Medulla oblongata (tissue), 1 donor: ENCODE data around the gene LAPTM5.
"Not testable (repeated sequence)": the region's sequence is repeated elsewhere in the genome, so short reads cannot be mapped to it uniquely, and the experiment has no call there.

ENCODE experiments used
- DNase-seq: peaks from one replicate; pipeline ENCODE4 v3.0.0-alpha.2; 2015; ENCODE audit errors: extremely low spot score

LAPTM5 gene

DNA sequence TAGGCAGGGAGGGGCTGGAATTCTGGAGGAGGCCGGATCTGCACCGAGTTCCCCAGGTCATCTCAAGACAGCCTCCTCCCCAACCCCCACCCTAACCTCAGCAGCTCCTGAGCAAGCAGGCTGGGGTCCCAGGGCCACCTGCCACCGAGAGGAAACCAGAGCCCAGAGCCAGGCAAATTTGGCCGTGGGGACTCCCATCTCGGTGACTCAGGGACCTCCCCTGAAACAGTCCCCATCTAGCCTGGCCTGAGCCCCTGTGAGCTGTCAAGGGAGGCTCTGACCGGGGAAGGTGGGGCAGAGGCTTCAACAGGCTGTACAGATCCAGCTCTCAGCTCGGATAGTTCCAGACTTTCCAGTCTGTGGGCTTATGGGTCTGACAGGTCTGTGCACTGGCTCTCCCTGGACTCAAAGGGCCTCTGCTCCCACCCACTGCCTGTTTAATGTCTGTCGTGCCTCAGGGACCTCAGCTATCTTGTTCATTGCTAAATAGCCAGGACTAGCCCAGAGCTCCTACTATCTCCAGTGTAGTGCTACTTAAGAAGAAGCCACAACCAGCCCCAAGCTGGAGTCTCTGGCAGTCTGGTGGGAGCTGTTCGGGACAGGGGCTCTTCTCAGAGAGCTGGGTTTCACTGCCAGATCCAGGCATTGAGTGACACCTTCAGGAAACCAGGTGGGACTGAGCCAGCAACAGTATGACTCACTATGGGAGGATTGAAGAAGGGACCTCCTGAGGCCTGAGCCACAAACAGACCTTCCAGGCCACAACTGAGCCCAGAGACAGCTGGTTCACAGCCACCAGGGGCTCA lies 59.8 kb downstream of the LAPTM5 start:
- DNase-seq = no peak

DNA sequence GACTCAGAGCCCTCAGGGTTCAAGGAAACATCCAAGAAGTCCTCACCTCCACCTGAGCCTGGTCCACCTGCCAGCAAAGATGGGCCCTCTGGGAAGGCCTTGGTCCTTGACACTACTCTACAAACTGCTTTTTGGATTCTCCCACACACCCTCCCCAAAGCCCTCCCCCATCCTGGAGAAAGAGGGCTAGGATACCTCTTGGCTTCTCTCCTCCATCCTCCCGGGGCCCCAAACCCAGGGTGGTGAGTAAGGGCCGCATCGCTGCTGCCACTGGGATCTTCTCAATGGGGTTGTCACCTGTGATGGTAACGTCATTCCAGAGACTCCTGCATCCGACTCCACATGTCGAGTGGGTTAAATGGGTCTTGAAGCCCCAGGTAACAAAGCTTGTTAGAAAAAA lies 60.7 kb downstream of the LAPTM5 start:
- DNase-seq = no peak

DNA sequence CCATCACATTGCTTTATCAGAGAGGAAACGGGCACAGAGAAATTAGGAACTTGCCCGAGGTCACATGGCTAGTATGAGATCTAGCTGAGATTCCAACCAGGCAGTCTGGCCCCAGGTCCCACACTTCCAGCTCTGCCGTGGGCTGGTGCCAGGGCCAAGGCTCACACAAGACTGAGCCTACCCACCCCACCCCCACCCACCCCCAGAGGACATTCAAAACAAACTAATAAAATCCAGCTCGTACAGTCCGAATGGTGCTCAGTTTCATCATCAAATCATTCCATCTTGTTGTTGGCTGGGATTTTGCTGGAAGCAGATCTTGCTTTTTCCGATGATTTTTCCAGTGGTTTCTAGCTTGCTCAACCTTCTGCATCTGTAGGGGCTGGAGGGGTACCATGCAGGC lies 62.1 kb downstream of the LAPTM5 start:
- no peak for DNase-seq

DNA sequence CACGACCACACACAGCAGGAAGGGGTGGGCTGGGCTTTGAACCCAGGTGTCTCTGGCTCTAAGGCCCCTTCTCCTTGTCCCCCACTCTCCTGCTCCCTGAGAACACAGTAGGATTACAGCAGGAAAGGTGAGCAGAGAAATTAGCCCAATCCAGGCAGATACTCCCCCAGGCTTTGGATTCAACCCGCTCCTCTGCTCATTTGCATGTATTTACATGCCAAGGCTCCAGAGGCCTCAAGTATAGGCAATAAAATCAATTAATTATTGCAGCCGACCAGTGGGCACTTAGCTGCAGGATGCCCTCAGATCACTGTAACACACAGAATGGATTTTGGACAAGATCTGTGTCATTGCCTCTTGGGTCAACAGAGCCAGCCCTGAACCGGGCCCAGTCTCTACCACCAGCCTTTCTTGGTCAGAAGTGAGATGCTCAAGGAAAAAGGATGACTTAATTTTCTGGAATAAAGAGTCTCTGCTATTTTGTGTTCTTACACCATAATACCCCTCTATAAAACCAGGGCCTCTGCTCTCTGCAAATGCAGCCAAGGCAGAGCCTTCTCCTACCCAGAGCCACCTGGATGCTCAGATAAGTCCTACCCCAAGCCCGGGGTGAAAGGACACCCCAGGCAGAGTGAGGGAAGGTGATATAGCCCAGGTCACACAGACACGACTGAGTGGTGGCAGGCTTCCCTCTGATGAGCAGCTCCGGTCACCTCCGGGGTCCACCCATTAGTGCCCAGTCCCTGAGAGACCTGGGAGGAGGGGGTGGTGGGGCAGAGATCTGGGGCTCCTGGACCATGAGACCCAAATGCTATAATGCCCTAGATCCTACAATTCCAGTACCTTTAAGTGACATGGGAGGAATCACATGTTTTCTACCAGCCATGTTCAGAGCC lies 63.0 kb downstream of the LAPTM5 start:
- no peak for DNase-seq

DNA sequence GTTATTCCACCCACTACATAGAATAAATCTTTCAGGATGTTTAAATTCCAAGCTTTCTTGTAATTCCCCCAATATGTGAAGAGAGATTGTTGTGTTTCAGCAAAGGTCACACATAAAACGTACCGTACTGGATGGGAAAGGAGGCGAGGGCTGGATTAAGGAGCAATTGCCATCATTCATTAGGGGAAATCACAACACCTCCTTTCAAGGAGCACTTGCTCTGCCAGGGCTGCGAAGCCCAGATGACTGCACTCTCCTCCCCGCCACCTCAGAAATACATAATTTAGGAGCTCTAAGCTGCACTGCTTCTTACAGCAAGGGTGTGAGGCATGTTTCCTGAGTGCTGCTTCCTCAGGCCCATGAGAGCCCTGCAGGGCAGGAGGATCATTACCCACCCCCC lies 63.8 kb downstream of the LAPTM5 start:
- no peak for DNase-seq

DNA sequence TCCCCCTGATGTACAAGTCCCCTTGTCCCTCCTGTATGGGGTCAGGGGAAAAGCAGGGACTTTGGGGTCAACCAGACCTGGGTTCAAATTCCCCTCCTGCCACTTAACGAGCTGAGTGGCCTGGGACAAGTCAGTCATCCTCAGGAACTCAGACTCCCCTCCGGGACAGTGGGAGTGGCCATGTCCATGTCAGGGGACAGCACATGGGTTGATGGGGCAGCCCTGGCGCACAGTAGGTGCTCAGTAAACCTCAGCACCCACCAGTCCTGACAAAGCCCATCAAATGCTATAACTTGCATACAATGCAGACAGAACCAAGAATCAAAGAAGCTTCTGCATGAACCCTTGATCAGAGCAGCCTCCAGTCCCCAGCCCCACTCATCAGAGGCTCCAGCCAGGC lies 64.2 kb downstream of the LAPTM5 start:
- DNase-seq = no peak

DNA sequence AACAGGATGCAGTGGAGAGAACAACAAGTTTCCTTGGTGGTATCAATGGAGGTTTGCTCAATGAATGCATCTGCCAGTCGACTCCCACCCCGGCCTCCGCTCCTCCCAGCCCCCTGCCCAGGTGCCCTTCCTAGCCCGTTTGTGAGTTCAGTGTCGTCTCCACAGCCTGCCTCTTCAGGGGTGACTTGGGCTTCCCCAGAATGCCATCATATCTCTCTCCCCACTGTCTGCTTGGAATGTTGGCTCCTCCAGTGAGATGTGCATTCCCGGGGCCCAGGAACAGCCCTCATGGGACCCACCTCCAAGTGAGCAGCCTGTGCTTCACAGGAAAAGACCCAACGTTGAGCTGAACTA lies 64.6 kb downstream of the LAPTM5 start:
- DNase-seq = no peak

DNA sequence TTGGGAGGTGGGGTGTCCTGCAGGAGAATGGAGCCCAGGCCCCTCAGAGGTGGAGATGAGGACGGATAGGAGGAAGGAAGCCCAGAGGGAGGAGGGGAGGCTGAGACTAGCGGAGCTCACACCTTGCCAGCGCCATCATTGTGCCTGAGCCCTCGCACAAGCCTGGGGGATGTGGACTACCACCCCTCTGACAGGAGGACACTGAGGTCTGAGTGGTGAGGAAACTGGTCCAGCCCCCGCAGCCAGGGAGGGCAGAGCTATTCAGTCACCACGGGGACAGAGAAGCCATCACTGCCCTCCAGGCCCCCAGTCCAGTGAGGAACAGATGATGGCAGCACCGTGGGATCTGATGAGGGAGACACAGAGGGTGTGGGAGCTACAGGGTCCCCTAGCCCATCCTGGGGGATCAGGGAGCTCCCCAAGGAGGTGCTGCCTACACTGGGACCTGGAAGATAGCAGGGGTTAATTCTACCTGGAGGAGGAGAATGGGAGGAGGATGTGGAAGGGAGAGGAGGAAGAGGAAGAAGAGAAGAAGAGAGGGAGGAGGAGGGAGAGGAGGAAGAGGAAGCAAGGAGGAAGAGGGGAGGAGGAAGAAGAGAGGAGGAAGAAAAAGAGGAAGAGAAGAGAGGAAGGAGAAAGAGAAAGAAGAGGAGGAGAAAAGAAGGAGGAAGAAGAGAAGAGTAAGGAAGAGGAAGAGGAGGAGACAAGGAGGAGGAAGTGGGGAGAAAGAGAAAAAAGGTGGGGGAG lies 65.2 kb downstream of the LAPTM5 start:
- no peak for DNase-seq

DNA sequence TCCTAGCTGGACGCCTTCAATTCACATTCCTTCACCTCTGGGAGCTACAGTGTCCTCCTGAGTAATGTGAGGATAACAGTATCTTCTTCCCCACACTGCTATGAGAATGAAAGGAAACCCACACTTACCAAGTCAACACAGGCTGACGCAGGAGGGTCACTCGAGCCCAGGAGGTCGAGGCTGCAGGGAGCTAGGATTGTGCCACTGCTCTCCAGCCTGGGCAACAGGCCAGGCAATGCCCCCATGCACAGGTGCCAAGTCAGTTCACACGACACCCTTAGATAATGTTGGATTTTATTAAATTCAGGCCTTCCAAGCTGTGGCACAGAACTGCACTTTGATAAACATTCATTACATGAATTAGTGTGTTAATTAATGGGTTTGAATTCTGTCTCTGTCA lies 66.1 kb downstream of the LAPTM5 start:
- no peak for DNase-seq

DNA sequence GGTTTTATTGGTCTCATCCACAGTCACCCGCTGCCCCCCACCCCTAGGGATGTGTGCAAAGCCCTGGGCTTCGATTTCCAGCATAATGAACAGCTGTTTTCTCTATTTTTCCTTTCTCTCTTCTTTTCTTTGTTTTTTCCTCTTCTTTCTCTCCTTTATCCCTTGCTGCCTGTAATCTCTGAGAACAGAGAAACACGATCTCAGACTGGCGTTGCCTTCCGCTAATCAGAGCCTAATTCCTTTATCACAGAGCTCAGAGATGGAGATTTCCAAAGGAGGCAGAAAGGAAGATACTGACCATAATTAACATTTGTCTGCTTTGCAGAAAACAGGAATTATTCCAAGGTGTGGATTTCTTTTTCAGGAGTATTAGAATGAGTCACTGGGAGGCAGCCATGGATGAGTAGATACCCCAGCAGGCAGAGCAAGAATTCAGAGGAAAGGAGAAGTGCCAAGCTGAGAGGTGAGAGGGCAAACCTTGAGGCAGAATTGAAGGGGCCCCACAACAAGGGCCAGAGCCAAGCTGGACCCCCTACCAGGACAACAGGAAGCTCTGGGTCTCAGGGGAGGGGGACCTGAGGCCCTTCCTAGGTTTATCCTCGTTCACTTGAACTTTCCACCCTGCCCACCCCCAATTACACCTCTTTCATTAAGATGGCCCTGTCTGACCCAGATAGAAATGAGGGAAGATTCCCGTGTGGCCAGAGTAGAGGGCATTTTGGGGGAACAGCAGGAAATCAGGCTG lies 67.5 kb downstream of the LAPTM5 start:
- DNase-seq = no peak

DNA sequence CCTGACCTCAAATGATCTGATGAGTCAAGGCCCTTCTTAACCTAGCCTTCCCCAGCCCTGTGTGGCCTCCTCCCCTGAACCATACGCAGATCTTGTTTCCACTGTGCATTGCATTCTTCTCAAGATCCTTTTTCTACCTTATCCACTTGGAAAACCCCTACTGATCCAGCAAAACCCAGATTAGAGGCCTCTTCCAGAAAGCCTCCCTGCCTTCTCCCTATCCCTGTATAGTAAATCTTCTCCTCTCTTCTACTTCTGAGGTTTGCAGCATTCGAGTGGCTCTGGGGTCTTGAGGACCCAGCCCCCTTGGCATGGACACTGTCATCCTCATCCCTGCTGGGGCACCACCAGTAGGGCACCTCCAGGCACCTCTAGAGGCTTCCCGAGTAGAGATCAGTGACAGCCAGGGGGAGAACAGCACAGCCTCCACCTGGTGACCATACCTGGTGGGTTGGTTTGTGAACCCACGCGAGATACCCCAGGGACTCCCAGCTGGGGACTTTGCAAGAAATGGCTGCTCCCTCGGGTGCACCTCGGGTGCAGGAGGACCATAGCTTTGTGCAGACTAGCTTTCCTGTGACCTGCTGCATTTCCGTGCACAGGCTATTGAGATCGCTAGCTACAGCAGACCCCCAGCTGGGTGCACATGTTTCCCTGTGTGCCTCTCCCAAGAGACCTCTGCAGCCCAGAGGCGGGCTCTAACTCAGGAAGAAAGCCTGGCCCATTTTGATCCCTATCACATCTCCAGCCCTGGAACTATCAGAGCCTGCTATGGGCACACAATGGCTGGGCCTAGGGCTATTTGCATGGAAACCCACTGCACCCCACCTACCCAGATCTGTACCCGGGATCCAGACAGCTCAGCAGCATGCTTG lies 68.4 kb downstream of the LAPTM5 start:
- DNase-seq = no peak

DNA sequence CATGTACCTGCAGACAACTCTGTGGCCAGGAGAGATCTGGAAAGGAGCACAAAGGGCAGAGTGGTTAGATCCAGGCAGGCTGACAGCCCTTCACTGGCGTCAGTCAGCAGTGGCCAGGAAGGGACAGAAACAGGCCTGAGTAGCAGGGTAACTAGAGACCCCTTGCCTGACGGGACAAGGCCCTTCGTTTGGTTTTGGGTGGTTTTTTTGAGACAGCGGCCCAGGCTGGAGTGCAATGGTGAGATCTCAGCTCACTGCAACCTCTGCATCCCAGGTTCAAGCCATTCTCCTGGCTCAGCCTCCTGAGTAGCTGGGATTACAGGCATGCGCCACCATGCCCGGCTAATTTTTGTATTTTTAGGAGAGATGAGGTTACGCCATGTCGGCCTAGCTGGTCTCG lies 69.1 kb downstream of the LAPTM5 start:
- not testable (repeated sequence) for DNase-seq

DNA sequence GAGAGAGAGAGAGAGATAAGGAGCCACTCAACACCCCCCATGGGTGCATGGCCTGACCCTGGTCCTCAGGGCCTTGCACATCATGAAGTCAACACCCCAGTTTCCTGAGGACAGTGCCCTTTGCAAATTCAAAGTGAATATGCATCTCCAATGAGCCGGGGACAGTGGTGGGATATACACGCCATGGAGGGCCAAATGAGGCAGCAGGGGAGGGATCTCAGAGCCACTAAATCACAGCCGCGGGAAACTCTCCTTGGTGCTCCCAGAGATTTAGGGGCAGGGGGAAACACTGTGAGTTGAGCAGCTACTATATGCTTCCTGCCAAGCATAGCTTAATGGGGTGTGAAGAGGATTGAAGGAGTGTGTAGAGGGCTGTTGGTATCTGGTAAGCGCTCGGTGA lies 69.7 kb downstream of the LAPTM5 start:
- no peak for DNase-seq

DNA sequence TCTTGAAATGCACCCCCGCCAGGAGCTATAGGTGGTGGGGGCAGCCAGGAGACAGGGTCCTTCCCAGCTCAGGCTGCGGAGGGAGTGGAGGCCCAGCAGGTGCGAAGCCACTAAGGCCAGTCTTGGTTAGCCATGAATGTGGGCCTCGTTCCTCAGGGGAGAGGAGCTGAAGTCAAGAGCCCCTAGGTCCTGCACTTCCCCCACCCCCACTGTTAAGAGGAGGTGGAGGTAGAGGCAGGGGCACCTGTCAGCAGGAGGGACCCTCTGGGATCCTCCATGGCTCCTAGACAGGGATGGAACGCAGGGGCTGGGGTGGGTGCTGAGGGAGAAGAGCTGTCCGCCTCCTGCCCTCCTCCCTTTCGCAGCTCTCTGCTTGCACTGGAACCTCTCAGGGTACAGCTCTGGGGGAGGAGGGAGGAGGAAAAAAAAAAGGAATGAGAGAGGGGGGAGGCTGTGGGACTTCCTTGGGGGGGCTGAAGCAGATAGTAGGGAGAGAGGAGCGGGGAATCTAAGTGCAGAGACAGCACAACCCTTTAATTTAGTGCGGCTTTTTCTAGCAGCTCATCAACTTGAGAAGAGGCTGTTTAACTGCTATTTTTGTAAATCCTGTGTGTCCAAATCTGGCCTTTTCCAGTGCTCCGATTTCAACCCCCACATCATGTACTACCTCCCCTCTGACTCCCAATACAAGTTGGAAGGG lies 71.2 kb downstream of the LAPTM5 start:
- no peak for DNase-seq

DNA sequence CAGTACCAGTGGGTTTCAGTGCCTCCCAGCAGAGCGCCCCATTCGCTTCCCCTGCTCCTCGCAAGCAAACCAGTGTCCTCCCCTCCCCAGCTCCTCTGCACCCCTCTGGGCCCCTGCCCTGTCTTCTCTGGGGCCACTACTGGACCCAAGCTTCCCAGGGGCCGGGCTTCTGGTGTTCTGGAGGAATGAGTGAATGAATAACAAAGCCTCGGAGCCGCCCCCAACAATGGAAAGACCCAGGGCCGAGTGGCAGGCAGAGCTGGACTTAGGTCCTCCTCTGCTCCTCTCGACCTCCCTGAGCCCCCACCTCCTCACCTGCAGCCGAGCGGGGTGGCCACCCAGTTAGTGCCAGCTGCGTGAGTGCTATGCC lies 71.8 kb downstream of the LAPTM5 start:
- DNase-seq = no peak

DNA sequence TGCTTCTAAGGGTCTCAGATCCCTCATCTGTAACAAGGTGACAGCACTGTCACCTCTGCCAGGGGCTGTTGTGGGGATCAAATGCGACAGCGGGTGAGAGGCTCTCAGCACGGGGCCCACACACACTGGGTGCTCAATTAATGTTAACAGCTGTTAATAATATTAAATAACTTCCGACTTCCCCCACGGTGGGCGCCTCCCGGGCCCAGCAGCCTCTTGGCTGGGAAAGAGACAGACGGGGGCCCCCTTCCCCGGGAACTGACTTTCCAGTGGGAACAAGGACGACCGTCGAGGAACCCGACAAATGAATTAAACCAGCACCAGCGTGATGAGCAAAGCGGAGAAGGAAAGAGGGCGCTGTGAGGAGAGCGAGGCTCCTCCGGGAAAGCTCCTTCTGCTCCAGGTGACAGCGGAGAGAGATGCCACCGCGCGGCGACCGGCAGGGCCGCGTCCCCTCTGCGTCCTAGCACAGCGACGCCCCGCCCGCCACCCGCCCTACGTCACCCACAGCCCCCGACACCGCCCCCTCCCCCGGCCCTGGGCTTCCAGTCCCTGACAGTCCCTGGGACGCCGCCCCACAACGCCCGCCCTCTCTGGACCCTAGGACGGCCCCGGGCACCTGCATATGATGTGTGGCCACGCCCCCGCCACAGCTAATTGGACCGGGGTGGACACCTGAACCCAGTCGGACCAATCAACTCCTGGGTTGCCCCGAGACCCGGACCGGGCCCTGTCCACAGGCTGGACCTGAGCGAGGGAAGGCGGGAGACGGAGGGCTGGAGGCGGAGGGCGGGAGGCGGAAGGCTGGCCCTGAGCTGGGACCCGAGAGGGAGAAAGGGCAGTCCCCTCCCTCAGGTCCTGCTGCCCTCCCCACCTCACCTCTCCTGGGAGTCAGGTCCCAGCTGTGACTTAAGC lies 72.4 kb downstream of the LAPTM5 start:
- DNase-seq = no peak

DNA sequence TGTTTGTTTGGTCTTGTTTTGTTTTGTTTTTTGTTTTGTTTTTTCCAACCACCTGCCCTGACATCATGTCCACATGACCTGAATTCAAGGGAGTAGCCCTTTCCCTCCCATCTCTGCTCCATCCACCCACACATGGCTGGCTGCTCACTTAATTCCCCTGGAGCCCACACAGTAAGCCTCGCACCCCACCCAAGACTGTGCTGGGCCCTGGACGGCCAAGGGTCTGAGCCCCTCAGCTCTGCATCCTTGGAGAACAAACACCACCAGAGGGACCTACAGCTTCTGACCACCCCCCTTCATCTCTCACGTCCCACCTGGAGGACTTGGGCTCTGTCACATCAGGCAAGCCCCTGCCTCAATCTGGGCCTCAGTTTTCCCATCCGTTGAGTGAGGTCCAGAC lies 73.3 kb downstream of the LAPTM5 start:
- no peak for DNase-seq

DNA sequence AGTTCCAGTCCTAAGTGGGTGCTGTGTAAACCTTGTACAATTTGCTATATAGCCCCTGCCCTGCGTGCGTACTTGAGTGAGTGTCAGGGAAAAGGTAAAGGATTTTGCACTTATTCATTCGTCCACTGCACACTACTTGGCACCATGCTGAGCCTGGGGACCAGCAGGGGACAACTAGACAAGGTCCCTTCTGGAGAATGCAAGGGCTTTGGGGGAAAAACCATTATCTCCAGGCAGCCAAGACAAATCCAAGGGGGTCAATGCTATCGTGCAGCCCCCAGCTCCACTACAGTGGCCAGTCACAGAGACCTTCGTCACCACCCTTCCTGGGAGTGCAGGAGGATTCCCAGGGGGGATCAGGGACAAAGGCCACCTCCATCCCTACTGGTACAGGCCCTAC lies 73.9 kb downstream of the LAPTM5 start:
- no peak for DNase-seq
